ENCODE measurements around the gene LRRC75A.
"Not testable (repeated sequence)": the region's sequence is repeated elsewhere in the genome, so short reads cannot be mapped to it uniquely, and the experiment has no call there.

Gene LRRC75A

DNA sequence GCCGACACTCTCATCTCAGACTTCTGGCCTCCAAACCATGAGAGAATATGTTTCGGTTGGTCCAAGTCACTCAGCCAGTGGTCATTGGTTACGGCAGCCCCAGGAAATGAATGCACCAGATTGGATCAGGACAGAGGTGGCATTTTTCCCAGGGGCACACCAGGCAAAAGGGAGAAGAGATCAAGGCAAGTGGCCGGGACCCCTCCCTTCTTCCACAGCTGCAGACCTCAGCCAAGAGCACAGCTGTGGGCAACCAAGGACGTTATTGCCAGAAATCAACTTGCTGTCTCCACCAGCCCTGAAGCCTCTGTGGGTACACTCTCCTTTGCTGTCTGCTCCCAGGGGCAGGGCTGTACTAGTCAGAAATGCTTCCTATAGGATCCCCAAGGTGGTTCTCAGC, 20.7 kb downstream of the LRRC75A start:
- DNase-seq: no peak

DNA sequence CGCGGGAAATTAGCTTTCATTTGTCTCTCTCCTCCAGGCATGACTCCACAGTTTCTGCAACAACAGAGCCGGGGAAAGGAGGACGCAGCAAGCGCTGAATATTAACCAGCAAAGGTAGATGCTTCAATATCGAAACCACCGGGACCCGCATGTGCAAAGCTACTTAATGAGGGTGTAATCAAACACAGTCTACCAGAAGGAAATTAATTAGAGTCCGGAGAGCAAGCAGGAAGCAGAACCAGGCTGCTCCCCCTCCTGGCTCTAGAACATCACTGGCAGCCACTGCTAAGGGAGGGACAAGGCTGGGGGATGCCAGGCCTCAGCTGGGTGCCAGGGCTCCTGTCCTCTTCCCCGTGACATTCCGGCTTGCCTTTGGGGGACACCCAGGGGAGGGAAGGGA, 21.7 kb downstream of the LRRC75A start:
- no peak for DNase-seq

DNA sequence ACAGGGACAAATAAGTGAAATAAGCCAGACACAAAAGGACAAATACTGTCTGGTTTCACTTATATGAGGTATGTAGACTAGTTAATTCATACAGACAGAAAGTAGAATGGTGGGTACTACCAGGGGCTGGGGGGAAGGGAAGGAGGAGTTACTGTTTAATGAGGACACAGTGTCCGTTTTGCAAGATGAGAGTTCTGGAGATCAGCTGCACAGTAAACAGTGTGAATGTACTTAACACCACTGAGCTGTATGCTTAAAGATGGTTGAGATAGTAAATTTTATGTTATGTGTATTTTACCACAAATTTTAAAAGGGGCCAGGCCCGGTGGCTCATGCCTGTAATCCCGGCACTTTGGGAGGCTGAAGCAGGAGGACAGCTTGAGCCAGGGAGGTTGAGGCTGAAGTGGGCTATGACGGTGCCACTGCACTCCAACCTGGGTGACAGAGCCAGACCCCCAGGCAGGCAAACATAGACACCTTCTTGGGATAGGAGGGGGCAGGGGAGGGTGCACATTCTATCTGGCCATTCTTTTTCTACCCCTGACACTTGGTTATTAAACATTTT, 23.5 kb downstream of the LRRC75A start:
- DNase-seq: no peak

DNA sequence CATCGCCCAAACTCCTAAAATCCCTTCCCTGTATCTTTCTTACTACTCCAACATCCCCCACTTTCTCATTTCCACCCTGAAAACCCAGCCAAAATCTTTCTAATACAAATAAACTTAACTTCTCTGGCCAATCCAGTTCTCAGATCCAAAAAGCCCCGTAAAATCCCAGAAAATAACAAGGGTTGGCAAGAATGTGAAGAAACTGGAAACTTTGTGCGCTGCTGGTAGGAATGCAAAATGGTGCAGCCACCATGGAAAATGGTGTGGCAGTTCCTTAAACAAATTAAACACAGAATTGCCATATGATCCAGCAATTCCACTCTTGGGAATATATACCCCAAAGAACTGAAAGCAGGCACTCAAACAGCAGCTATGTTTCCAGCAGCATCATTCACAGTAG, 24.1 kb downstream of the LRRC75A start:
- DNase-seq: no peak

DNA sequence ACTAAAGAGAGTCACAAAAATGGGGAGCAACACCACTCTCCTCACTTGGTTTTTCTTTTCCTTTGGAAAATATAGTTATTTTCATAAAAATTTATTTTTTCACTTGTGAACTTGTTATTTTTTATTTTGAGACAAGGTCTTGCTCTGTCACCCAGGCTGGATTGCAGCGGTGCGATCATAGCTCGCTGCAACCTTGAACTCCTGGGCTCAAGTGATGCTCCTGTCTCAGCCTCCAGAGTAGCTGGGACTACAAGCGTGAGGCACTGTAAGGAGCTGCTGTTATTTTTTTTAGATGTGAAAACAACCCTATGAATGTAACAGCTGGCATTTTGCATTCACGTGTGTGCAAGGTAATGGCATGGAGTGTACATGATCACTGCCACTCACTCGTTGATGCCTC, 24.9 kb downstream of the LRRC75A start:
- DNase-seq: no peak

DNA sequence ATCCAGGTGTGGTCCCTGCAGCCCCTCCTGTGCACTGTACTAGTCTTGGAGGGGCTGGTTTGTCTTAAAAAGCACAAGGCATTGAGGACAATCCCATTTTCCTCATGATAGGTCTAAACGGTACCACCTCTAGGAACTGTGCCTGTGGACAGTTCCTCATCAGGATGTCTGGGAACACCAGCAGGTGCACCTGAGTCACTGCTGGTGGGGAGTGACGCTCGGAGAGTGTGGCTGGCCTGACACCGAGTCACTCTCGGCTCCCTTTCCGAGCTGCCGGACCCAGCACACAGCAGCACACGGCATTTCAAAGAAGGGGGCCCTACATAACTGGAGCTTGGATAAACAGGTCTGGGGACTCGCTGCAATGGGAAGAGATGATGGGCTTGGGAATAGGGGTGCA, 25.6 kb downstream of the LRRC75A start:
- no peak for DNase-seq

DNA sequence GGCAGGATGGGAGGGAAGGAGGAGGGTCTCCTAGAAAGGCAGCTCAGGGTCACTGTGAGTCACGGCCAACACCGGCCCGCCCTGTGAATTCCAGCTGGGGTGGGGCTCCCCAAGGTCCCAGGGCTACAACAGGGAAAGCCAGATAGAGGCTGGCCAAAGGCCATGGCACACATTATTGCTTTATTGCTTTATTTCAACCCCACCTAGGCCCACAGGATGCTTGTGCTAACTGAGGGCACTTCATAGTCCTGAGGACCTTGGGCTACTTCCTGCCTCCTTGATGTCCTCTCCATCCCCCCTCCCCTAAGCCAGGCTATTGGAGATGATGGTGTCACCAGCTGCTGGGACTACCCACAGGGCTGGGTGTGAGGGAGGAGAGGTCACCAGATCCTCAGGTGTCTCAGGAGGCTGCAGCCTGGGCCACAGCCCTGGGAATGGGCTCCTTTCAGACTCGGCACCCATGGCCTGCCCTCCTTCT, 26.1 kb downstream of the LRRC75A start:
- DNase-seq: no peak

DNA sequence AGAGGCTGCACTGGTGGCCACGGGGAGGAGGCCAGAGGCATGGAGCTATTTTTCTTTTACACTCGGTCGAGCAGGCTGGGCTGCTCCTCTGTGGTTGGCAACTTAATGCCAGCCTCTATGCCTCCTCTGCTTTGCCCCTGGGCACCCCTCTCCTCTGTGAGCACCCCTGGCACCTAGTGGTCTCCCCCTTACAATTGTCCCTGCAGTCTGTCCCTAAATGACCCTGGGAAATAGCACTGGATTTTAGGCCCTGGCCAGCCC, 27.0 kb downstream of the LRRC75A start:
- no peak for DNase-seq

DNA sequence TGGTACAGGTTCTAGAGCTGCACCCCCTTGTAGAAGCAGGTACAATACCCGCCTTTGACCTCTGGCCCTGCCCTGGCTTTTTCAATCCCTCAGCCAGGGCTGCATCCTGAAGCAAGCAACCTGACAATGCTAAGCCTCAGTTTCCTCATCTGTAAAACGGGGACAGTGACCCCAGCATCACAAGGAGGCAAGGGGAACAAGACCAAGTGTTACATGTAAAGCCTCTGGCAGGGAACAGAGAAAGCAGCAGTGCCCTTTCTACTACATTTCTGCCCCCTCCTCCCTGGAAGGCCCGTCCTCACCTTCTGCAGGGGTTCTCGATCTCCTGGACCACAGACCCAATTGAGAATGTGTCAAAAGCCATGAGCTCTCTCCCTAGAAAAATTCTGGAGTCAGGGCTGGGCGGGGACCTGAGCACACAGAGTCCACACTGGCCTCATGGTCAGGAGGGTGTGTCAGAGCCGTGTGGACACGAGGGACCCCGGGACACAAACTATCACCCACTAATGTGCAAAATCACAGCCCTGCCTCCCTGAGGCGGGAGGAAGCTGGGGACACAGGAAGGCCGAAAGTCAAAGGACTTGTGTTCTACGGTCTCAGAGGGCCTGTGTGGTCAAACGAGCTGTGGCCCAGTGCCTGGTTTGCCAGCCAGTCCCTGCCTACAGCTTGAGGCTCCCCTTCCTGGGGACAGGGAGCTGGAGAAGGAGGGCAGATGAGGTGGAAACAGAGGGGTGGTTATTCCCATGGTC, 27.5 kb downstream of the LRRC75A start:
- no peak for DNase-seq

DNA sequence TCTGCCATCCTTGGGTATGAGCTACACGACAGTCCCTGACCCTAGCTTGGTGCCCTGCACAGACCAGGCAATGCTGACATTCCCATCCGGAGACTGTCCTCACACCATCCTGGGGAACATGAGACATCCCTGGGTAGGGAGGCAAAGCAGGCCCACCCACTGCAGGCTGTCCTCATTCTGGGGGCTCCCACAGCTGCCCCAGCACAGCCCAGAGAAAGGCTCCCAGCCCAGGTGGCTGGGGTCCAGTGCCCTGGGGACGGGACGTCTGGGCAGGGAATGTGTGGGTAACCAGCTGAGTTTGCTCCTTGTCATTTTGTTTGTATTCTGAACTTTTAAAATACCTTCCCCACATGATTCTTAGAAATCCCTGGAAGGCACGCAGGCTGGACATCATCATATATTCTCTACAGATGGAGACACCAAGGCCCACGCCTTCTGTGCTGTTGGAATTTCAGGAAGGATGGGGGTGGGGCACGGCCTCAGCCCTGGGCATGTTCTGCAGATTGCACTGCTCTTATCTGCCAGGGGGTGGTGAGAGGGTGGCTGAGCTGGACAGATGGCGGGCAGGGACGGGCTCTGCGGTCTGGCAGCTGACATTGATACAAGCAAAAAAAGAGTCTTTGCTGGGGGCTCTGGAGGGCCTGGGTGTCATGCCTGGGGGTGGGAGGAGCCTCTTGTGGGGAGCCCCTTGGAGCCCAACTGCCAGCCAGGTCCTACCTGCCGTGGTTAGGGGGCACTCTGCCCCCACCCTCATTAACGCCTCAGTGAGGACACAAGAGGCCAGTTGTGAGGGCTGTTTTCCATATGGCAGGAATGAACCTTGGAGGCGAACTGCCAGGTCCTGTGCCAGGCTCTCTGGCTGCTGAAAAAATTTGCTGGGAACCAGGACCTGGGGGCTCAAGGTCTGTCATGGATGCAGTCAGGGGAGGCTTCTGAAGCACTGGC, 28.4 kb downstream of the LRRC75A start:
- peak in 1 of 2 experiments; percentile 65 for DNase-seq

DNA sequence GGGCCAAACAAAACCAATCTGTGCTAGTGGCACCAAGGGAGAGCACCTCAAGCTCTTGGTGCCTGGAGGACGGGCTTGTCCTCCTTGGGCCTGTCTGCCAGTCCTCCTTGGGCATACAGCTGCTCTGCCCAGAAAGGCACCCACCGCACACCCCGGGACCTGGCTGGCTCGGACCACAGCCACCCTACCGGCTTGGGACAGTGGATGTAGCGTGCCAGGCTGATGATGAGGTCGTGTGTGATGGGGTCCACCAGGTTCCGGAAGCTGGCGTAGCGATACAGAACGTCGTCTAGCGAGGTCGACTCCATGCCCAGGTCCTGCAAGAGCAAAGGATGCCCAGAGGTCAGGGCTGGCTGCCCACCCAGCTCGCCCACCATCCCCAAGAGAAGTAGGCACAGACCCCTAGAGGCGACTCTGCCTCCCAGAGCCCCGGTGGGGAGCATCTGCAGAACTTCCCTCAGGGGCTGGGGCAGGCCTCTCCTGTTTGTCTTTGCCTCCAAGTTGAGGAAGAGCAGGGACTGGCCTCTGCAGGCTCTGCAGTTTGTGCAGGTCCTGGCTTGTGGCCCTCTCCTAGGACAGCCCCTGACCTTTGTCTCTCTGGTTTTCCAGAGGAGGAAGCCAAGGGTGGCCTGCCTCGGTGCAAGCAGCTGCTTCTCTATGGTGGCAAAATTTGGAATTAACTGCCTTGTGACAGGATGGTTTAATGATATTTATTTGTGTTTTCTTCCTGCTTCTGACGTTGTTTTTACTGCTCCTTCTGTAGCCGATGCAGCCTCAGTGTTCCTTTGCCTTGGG, 29.7 kb downstream of the LRRC75A start:
- DNase-seq: no peak

DNA sequence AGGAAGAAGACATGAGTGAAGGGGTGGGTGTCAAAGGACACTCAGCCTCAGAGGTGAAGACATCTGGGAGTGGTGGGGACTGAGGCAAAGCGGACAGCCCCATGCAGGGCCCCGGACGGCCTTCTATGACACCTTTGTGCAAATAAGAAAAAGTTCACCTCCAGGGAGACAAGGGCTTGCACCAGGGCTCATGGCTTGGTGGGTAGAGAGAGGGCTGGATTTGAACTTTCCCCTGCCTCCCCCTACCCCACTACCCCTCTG, 30.5 kb downstream of the LRRC75A start:
- no peak for DNase-seq

DNA sequence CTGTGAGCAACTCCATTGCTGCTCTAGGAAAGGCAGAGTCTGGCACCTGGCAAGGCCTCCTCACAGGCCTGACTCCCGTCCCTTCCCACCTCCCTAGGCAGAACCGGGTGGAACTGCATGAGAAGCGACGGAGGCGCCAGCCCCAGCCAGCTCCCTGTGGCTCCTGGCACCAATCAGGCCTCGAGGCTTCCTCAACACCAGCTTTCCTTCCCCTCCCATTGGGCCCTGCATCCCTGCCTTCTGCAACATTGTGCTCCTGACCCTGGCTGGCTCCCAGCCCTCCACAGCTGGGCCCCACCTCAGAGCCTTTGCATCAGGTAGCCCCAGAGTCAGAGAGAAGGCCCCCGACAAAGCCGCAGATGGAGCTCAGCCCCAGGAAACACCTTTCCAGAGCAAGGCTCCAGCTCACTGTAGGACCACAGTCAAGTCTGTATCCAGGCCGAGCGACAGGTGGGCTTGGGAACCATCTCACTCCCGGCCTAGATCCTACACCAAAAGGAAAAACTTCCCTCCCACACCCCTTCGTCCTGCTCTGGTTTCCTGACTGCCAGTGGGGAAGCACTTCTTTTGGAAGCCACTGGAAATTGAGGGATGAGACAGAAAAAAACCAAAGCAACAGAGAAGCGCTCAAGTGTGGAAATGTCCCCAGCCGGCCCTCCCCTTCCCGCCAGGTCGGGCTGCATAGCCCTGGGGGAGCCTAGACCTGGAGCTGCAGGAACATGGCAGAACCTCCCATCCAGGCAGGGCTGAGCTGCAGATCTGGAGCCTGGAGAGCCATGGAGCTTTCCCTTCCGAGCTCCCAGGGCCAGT, 31.0 kb downstream of the LRRC75A start:
- DNase-seq: no peak

DNA sequence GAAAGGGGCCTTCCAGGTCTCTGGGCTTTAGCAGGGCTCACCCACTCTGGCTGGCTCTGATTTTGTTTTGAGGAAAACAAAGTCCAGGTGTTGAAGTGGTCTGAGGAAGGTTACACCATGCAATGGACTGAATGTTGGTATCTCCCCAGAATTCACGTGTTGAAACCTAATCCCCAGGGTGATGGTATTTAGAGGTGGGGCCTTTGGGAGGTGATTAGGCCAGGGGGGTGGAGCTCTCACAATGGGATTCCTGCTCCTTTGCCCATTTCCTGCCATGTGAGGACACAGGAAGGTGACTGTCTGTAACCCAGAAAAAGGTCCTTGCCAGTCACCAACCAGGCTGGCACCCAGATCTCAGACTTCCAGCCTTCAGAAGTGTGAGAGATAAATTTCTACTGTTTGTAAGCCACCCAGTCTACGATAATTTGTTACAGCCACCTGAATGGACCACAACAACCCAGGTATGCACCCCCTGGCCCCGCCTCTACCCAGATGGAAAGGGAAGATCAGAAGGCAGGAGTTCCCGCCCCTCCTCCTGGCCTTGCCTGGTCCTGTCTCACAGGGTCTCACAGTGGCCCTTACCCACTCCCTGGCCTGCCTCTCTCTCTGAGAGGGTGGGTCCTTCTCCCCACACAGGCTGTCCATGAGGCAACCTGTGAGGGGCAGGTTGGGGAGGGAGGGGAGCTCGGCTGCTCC, 32.0 kb downstream of the LRRC75A start:
- no peak for DNase-seq

DNA sequence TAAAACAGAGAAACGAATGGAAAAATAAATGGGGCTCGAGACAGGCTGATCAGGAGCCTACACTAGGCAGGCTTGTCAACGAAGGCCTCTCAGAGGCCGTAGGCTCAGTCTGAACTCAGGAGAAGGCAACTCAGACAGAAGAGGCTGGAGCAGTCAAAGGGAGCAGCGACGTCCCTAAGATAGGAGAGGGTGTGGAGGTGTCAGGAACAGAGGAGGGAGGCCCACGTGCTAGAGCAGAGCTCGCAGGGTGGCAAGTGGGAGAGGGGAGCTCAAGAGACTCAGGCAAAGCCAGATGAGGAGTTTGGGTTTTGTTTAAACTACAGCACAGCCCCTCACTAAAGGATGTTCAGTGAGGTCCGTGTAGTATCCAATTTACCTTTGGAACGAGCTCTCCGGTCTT, 32.7 kb downstream of the LRRC75A start:
- no peak for DNase-seq

DNA sequence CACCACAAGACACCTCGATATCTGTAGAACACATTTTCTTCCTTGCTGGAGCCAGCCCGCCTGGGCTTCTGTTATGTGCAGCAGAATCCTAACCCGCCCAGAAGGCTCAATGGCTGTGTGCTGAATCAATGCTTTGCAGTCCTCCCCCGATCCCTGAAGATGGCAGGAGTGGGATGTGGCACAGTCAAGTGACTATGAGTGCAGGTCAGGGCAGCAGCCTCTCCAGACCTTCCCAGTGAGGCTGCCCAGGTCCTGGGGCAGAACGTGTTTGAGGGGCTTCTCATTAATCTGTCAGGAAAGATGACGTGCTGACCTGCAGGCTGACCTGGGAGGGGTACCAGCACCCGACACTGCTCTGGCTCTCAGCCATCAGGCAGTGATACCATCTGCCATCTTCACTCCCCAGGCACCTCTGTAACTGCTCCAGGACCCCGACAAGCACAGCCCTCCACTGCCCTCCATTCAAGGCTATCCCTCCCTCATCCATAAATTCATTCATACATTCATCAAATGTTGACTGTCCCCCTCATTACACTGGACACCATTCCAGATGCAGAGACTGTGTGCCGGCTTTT, 35.2 kb downstream of the LRRC75A start:
- DNase-seq: peak in 1 of 2 experiments; percentile 7

DNA sequence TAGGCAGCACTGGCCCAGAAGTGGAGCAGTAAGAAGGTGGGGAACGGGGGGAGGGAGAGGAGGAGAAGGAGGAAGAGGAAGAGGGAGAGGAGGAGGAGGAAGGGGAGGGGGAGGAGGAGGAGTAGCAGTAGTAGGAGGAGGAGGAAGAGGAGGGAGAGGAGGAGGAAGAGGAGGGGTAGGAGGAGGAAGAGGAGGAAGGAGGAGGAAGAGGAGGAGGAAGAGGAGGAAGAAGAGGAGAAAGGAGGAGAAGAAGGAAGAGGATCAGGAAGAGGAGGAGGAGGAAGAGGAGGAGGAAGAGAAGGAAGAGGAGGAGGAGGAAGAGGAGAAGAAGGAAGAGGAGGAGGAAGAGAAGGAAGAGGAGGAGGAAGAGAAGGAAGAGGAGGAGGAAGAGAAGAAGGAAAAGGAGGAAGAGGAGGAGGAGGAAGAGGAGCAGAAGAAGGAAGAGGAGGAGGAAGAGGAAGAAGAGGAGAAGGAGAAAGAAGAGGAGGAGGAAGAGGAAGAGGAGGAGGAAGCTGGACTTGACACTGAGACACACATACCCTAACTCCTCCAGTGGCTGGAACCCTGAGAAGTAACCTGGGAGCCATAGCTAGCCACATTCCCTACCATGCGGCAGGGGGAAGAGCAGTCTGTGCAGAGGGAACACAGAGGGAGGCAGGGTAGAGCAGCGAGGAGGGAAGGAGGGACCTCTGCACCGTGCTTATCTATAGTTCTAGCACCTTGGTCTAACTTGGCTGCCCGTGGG, 35.8 kb downstream of the LRRC75A start:
- no peak for DNase-seq

DNA sequence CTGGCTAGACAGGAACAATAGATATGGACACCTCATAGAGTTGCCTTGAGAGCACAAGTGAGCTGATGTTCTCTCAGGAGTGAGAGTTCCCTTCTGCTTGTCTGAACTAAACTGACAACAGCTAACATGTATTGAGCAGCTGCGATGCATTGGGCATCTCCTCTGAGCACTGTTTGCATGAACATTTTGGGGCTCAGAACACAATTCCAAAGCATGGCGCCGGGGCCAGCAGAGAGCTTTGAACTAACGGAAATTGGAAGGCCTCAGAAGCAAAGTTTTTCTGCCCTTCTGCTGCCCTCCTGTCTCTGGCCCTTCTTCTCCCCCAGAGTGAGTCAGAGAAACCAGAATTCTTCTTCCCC, 38.5 kb downstream of the LRRC75A start:
- DNase-seq: no peak

DNA sequence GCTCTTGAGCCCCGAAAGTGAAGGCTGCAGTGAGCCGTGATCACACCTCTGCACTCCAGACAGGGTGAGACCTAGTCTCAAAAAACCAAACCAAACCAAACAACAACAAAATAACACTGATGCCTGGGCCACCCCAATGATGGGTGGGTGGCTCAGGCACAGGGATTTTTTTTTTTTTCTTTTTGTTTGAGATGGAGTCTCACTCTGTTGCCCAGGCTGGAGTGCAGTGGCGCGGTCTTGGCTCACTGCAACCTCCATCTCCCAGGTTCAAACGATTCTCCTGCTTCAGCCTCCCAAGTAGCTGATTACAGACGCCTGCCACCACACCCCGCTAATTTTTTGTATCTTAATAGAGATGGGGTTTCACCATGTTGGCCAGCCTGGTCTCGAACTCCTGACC, 39.7 kb downstream of the LRRC75A start:
- DNase-seq: not testable (repeated sequence)

DNA sequence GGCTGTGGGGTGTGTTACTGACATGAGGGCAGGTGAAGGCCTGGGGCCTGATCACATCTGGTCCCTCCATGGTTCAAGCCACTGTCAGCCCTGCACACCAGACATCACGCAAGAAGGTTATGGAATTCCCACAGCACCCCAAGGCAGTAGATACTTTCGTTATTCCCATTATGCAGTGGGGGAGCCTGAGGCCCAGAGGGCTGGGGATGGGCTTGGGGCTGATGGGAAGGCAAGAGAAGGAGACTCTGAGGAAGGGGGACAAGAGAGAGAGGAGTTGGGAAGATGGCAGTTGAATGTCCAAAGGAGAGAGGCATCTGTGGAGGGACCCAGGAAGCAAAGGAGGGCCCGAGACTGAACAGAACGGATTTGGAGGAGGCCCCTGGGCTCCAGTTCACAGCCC, 42.0 kb downstream of the LRRC75A start:
- no peak for DNase-seq

DNA sequence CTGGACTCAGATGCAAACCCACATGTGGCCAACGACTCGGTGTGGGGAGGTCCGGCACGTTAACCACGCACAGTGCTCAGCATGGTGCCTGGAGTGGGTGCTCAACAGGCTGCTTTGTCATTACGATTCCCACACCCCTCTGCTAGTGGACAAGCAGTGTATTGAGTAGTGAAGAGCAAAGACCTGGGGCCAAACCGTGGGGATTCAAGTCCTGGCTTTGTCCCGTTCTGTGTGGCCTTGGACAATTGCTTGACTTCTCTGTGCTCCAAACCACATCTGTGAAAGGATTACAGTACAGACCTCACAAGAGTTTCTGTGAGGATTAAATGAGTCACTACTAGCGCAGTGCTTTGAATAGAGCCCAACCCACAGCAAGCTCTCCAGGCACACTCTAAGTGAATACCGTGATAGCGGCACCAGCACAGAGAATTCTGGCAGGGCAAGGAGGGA, 42.8 kb downstream of the LRRC75A start:
- no peak for DNase-seq
